ENCODE results near the gene LBHD1. TPM values are rescaled to one million over a fixed set of nuclear protein-coding genes. Genes with fewer than 3 reads are reported as not detected.

LBHD1 gene
- total and polyA plus RNA-seq, 2 of the 13 experiments (the other 11 are each of a cell fraction or from before 2014, with no cell fraction given), result 3.2 to 3.7 TPM

GRCh38 chr11:62688491-62688890 lies 16.4 kb upstream of the LBHD1 start (continued):
- TF ChIP-seq, protein P1, sequence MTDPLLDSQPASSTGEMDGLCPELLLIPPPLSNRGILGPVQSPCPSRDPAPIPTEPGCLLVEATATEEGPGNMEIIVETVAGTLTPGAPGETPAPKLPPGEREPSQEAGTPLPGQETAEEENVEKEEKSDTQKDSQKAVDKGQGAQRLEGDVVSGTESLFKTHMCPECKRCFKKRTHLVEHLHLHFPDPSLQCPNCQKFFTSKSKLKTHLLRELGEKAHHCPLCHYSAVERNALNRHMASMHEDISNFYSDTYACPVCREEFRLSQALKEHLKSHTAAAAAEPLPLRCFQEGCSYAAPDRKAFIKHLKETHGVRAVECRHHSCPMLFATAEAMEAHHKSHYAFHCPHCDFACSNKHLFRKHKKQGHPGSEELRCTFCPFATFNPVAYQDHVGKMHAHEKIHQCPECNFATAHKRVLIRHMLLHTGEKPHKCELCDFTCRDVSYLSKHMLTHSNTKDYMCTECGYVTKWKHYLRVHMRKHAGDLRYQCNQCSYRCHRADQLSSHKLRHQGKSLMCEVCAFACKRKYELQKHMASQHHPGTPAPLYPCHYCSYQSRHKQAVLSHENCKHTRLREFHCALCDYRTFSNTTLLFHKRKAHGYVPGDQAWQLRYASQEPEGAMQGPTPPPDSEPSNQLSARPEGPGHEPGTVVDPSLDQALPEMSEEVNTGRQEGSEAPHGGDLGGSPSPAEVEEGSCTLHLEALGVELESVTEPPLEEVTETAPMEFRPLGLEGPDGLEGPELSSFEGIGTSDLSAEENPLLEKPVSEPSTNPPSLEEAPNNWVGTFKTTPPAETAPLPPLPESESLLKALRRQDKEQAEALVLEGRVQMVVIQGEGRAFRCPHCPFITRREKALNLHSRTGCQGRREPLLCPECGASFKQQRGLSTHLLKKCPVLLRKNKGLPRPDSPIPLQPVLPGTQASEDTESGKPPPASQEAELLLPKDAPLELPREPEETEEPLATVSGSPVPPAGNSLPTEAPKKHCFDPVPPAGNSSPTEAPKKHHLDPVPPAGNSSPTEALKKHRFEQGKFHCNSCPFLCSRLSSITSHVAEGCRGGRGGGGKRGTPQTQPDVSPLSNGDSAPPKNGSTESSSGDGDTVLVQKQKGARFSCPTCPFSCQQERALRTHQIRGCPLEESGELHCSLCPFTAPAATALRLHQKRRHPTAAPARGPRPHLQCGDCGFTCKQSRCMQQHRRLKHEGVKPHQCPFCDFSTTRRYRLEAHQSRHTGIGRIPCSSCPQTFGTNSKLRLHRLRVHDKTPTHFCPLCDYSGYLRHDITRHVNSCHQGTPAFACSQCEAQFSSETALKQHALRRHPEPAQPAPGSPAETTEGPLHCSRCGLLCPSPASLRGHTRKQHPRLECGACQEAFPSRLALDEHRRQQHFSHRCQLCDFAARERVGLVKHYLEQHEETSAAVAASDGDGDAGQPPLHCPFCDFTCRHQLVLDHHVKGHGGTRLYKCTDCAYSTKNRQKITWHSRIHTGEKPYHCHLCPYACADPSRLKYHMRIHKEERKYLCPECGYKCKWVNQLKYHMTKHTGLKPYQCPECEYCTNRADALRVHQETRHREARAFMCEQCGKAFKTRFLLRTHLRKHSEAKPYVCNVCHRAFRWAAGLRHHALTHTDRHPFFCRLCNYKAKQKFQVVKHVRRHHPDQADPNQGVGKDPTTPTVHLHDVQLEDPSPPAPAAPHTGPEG (CRISPR knock-in tag; IDR thresholded peaks at IDR 0.05), result no peak
- TF ChIP-seq RNF2 (conservative IDR thresholded peaks at IDR 0.05; ENCODE audit: low read depth), result no peak
- TF ChIP-seq HOXA5 (CRISPR knock-in tag; IDR thresholded peaks at IDR 0.05), result no peak
- TF ChIP-seq ZNF20 (CRISPR knock-in tag; IDR thresholded peaks at IDR 0.05), result no peak
- no peak for TF ChIP-seq RFX3 (CRISPR knock-in tag; IDR thresholded peaks at IDR 0.05)
- TF ChIP-seq ESRRA (CRISPR knock-in tag; IDR thresholded peaks at IDR 0.05; ENCODE audit: low read depth), result no peak
- TF ChIP-seq, protein P2, sequence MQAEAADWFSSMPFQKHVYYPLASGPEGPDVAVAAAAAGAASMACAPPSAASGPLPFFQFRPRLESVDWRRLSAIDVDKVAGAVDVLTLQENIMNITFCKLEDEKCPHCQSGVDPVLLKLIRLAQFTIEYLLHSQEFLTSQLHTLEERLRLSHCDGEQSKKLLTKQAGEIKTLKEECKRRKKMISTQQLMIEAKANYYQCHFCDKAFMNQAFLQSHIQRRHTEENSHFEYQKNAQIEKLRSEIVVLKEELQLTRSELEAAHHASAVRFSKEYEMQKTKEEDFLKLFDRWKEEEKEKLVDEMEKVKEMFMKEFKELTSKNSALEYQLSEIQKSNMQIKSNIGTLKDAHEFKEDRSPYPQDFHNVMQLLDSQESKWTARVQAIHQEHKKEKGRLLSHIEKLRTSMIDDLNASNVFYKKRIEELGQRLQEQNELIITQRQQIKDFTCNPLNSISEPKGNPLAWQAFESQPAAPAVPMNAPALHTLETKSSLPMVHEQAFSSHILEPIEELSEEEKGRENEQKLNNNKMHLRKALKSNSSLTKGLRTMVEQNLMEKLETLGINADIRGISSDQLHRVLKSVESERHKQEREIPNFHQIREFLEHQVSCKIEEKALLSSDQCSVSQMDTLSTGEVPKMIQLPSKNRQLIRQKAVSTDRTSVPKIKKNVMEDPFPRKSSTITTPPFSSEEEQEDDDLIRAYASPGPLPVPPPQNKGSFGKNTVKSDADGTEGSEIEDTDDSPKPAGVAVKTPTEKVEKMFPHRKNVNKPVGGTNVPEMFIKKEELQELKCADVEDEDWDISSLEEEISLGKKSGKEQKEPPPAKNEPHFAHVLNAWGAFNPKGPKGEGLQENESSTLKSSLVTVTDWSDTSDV (CRISPR knock-in tag; IDR thresholded peaks at IDR 0.05), result no peak
- no peak for TF ChIP-seq ZNF589 (CRISPR knock-in tag; conservative IDR thresholded peaks at IDR 0.05)
- TF ChIP-seq ZNF3 (CRISPR knock-in tag; IDR thresholded peaks at IDR 0.05), result no peak
- no peak for TF ChIP-seq ZNF253 (CRISPR knock-in tag; IDR thresholded peaks at IDR 0.05; ENCODE audit: borderline replicate concordance)
- TF ChIP-seq MTERF4 (CRISPR knock-in tag; IDR thresholded peaks at IDR 0.05), result no peak
- no peak for TF ChIP-seq TCF12 (IDR thresholded peaks at IDR 0.05)
- TF ChIP-seq TCF12 (CRISPR knock-in tag; IDR thresholded peaks at IDR 0.05), result no peak
- no peak for TF ChIP-seq MBD4 (IDR thresholded peaks at IDR 0.05; ENCODE audit: borderline replicate concordance, low read length)

Data from HepG2 (cell line).